NCI-H128 (cell line): ENCODE data around the gene KCNH5.

Experiments used
- DNase-seq: peaks from one replicate; lab custom pipeline; 2025; ENCODE audit not compliant: unreplicated experiment; lab: John Stamatoyannopoulos, UW

Gene KCNH5

GRCh38 chr14:63045234-63045611 is at the start of gene KCNH5:
Gene KCNH5, minus strand, starts transcription at chr14:63045458. Its CDS starts 272 bp downstream, at chr14:63045186.
- DNase-seq, result peak; percentile 58

- DNase-seq, result no peak
Observed at GRCh38 chr14:63091394-63091996, 46.2 kb upstream of the KCNH5 start.

- no peak for DNase-seq
Observed at GRCh38 chr14:63088865-63089264, 43.6 kb upstream of the KCNH5 start.

GRCh38 chr14:63078569-63078968 is 33.3 kb upstream of the KCNH5 start:
- DNase-seq, result no peak

- no peak for DNase-seq
Observed at GRCh38 chr14:63076488-63076887, 31.2 kb upstream of the KCNH5 start.

- no peak for DNase-seq
Observed at GRCh38 chr14:63055631-63056030, 10.4 kb upstream of the KCNH5 start.

- no peak for DNase-seq
Observed at GRCh38 chr14:63051992-63052391, 6.7 kb upstream of the KCNH5 start.

- DNase-seq, result no peak
Observed at GRCh38 chr14:63051301-63051700, 6.0 kb upstream of the KCNH5 start.

- DNase-seq, result no peak
Observed at GRCh38 chr14:63050694-63051093, 5.4 kb upstream of the KCNH5 start.

- no peak for DNase-seq
Observed at GRCh38 chr14:63046339-63047268, 1.3 kb upstream of the KCNH5 start.

GRCh38 chr14:63045612-63046320 is 508 bp upstream of the KCNH5 start:
- peak; percentile 51 for DNase-seq

GRCh38 chr14:63039866-63040265 is 5.4 kb downstream of the KCNH5 start:
- DNase-seq, result no peak

GRCh38 chr14:63032641-63033040 is 12.6 kb downstream of the KCNH5 start:
- no peak for DNase-seq

GRCh38 chr14:63032076-63032475 is 13.2 kb downstream of the KCNH5 start:
- DNase-seq, result no peak

- DNase-seq, result no peak
Observed at GRCh38 chr14:63030113-63030512, 15.1 kb downstream of the KCNH5 start.

- DNase-seq, result no peak
Observed at GRCh38 chr14:63027719-63028118, 17.5 kb downstream of the KCNH5 start.

- DNase-seq, result no peak
Observed at GRCh38 chr14:63026491-63026890, 18.8 kb downstream of the KCNH5 start.

- no peak for DNase-seq
Observed at GRCh38 chr14:63014621-63015020, 30.6 kb downstream of the KCNH5 start.

GRCh38 chr14:63012171-63012570 is 33.1 kb downstream of the KCNH5 start:
- no peak for DNase-seq

- no peak for DNase-seq
Observed at GRCh38 chr14:63011623-63012022, 33.6 kb downstream of the KCNH5 start.

- no peak for DNase-seq
Observed at GRCh38 chr14:63009495-63009894, 35.8 kb downstream of the KCNH5 start.

GRCh38 chr14:63006531-63006930 is 38.7 kb downstream of the KCNH5 start:
- DNase-seq, result no peak
